DOHH2 (cell line): Measurements from ENCODE around the gene ABCB1.

Source experiments
- H3F3A ChIP-seq: fragments of 200-600 bp; sonication (generic), shearing (Covaris generic); 2 replicates; pipeline ENCODE4 v1.6.0; 2016; ENCODE audit warnings: antibody characterized with exemption, mild to moderate bottlenecking; ENCODE audit not compliant: control insufficient read depth, insufficient read depth
- H3K27ac ChIP-seq: fragments of 200-600 bp; sonication (generic); 2 replicates; pipeline ENCODE4 v1.5.1; 2014; ENCODE audit warnings: low read depth, mild to moderate bottlenecking, low read length, moderate library complexity
- H3K27me3 ChIP-seq: fragments of 200-600 bp; sonication (generic); 2 replicates; pipeline ENCODE4 v1.6.1; 2014; ENCODE audit warnings: mild to moderate bottlenecking, low read length, mixed read lengths; ENCODE audit not compliant: control insufficient read depth
- H3K36me3 ChIP-seq: fragments of 200-600 bp; sonication (generic); 2 replicates; pipeline ENCODE4 v1.6.1; 2014; ENCODE audit warnings: mild to moderate bottlenecking, low read length, moderate library complexity, mixed read lengths; ENCODE audit not compliant: control insufficient read depth
- H3K4me1 ChIP-seq: fragments of 200-600 bp; sonication (generic); 2 replicates; pipeline ENCODE4 v1.6.1; 2014; ENCODE audit warnings: mild to moderate bottlenecking, low read length, mixed read lengths; ENCODE audit not compliant: control insufficient read depth
- H3K4me2 ChIP-seq: fragments of 200-600 bp; sonication (generic); 2 replicates; pipeline ENCODE4 v1.6.0; 2014; ENCODE audit warnings: mild to moderate bottlenecking, low read length, moderate library complexity
- H3K4me3 ChIP-seq: fragments of 200-600 bp; sonication (generic); 2 replicates; pipeline ENCODE4 v1.5.1; 2014; ENCODE audit warnings: mild to moderate bottlenecking, low read length, mixed read lengths
- H3K79me2 ChIP-seq: fragments of 200-600 bp; sonication (generic); 2 replicates; pipeline ENCODE4 v1.6.1; 2014; ENCODE audit warnings: mild to moderate bottlenecking, low read length, mixed read lengths; ENCODE audit not compliant: control insufficient read depth
- H3K9me2 ChIP-seq: fragments of 200-600 bp; sonication (generic); replicated peaks from 2 replicates; pipeline ENCODE4 v1.6.1; 2014; ENCODE audit warnings: mild to moderate bottlenecking, low read length, mixed read lengths; ENCODE audit not compliant: control insufficient read depth
- H3K9me3 ChIP-seq: fragments of 200-600 bp; sonication (generic); 2 replicates; pipeline ENCODE4 v1.6.1; 2014; ENCODE audit warnings: antibody characterized with exemption, low read length, mixed read lengths; ENCODE audit not compliant: control insufficient read depth, insufficient read depth
- H4K20me1 ChIP-seq: fragments of 200-600 bp; sonication (generic); 2 replicates; pipeline ENCODE4 v1.6.0; 2014; ENCODE audit warnings: low read depth, mild to moderate bottlenecking, antibody characterized with exemption, low read length, moderate library complexity; ENCODE audit not compliant: control insufficient read depth, insufficient read depth
- CTCF ChIP-seq: fragments of 200-600 bp; sonication (generic); IDR thresholded peaks from one replicate; pipeline ENCODE4 v1.5.1; 2014; ENCODE audit warnings: antibody characterized with exemption, mild to moderate bottlenecking, low read depth, low read length; ENCODE audit not compliant: poor library complexity, severe bottlenecking
- EZH2phosphoT487 ChIP-seq: fragments of 200-600 bp; sonication (generic); IDR thresholded peaks from 2 replicates; pipeline ENCODE4 v1.6.1; 2017; ENCODE audit warnings: borderline replicate concordance, mild to moderate bottlenecking, antibody characterized with exemption, low read length, moderate library complexity, mixed read lengths

Gene ABCB1

GRCh38 chr7:87624628-87625027 is 23.9 kb upstream of the ABCB1 start:
- H3F3A ChIP-seq: no peaks in the 10 kb centered on the region

GRCh38 chr7:87615197-87615596 is 14.5 kb upstream of the ABCB1 start:
- no peak overlapping the region for H3K4me2 ChIP-seq
- no peaks in the 10 kb centered on the region for H3K27me3 ChIP-seq
- H3K4me3 ChIP-seq: no peak overlapping the region
- H3K9me3 ChIP-seq: no peaks in the 10 kb centered on the region
- no peaks in the 10 kb centered on the region for H3F3A ChIP-seq
- no peak overlapping the region for H3K27ac ChIP-seq
- no peaks in the 10 kb centered on the region for H3K79me2 ChIP-seq
- no peaks in the 10 kb centered on the region for H3K36me3 ChIP-seq
- no peaks in the 10 kb centered on the region for H3K4me1 ChIP-seq
- 0 out of 2 replicates have a peak, but pooled peaks cover 2% of the 10 kb centered on the region for H3K9me2 ChIP-seq
- TF ChIP-seq EZH2phosphoT487 (no peak), CTCF (no peak)
- H4K20me1 ChIP-seq: no peaks in the 10 kb centered on the region

More at GRCh38 chr7:87624628-87625027, 23.9 kb upstream of the ABCB1 start:
- Histone ChIP-seq H3K9me2 (no peaks in the 10 kb centered on the region), H3K4me2 (no peak overlapping the region), H3K27me3 (peaks cover 8% of the 10 kb centered on the region; the same call in 1 of the 2 replicates), H3K9me3 (no peaks in the 10 kb centered on the region; the same call in 1 of the 2 replicates), H3K4me3 (no peak overlapping the region), H3K79me2 (no peaks in the 10 kb centered on the region), H3K36me3 (no peaks in the 10 kb centered on the region), H3K4me1 (no peaks in the 10 kb centered on the region), H3K27ac (no peak overlapping the region), H4K20me1 (no peaks in the 10 kb centered on the region)
- TF ChIP-seq CTCF: no peak
- TF ChIP-seq EZH2phosphoT487: no peak

GRCh38 chr7:87609916-87610315 is 9.2 kb upstream of the ABCB1 start:
- H3F3A ChIP-seq: no peaks in the 10 kb centered on the region
- H3K79me2 ChIP-seq: no peaks in the 10 kb centered on the region
- H3K9me3 ChIP-seq: no peaks in the 10 kb centered on the region
- H3K9me2 ChIP-seq: no peaks in the 10 kb centered on the region
- no peak overlapping the region for H3K4me3 ChIP-seq
- H3K27me3 ChIP-seq: 0 out of 2 replicates have a peak, but pooled peaks cover 3% of the 10 kb centered on the region
- TF ChIP-seq EZH2phosphoT487: no peak
- no peak for TF ChIP-seq CTCF
- H4K20me1 ChIP-seq: no peaks in the 10 kb centered on the region
- H3K4me2 ChIP-seq: no peak overlapping the region
- H3K27ac ChIP-seq: no peak overlapping the region
- H3K36me3 ChIP-seq: no peaks in the 10 kb centered on the region
- no peaks in the 10 kb centered on the region for H3K4me1 ChIP-seq
